Middle frontal gyrus (tissue), 1 donor: ENCODE data around the gene C11orf68.
"Not testable (repeated sequence)": the region's sequence is repeated elsewhere in the genome, so short reads cannot be mapped to it uniquely, and the experiment has no call there.

ENCODE experiments used
- DNase-seq: peaks from one replicate; pipeline ENCODE4 v3.0.0-alpha.2; 2015; ENCODE audit warnings: low spot score; ENCODE audit errors: extremely low spot score

Gene C11orf68

DNA sequence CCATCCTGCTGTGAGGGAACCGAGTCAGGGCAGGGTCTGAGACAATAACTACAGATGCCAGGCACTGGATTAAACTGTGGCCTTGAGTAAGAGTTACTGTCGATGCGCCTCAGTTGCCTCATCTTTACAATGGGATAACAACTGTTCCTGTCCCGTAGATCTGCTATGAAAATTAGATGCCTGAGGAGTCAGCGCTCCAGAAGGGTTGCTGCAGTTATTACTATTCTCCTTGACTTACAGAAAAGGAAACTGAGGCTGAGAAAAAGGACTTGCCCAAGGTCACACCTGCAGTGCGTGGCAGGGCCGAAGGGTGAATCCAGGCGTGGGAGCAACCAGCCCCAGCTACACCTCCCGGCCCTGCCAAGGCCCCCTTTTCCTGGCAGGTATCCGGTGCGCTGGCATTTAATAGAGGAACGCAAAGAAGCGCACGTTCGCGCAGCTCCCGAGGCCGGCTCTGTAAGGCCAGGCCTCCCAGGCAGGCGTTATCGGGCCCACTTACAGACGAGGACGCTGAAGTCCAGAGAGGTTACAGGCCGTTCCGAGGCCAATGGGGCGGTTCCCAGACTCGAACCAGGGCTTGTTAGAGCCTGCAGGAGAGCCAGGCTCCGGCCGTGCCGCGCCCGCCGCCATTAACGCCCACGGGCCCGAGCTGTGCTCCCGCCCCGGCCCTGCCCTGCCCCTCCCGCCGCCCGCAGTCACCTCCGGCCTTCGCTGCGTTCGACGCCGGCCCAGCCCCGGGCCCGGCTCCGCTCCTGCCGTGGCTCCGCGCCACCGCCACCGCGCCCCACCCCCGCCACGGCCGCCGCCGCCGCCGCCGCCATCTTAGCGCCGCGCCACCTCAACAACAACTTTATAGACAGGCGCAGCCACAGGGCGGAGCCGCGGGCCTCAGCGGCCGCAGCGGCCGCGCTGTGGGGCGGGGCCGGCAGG is at the start of gene C11orf68:
TSS of gene C11orf68 (minus strand) at position 852 of the 930 bp plus-strand sequence. CDS start at position 821, 31 bp downstream.
- no peak for DNase-seq

GRCh38 chr11:65967329-65967934 is 48.6 kb upstream of the C11orf68 start:
- DNase-seq: no peak

GRCh38 chr11:65965986-65966762 is 47.3 kb upstream of the C11orf68 start:
- DNase-seq: no peak

GRCh38 chr11:65964906-65965305 is 46.0 kb upstream of the C11orf68 start:
- DNase-seq: no peak

GRCh38 chr11:65962141-65962564 is 43.3 kb upstream of the C11orf68 start:
- no peak for DNase-seq

- DNase-seq: peak; percentile 98
Measured at GRCh38 chr11:65961267-65962140, 42.6 kb upstream of the C11orf68 start, which contains the start of gene SART1. Gene SART1, plus strand, starts transcription at chr11:65961734. Its CDS starts 47 bp downstream, at chr11:65961781.

DNA sequence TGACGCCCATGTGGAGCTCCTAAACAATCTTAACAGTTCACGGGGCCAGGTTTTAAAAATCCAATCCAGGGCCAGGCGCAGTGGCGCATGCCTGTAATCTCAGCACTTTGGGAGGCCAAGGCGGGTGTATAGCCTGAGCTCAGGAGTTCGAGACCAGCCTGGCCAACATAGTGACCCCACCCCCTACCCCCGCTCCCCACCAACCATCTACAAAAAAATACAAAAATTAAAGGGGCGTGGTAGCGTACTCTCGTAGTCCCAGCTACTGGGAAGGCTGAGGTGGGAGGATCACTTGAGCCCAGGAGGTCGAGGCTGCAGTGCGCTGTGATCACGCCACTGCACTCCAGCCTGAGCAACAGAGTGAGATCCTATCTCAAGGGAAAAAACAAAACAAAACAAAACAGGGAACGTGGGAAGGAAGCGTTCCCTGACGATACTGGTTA is 42.0 kb upstream of the C11orf68 start:
- DNase-seq: no peak

DNA sequence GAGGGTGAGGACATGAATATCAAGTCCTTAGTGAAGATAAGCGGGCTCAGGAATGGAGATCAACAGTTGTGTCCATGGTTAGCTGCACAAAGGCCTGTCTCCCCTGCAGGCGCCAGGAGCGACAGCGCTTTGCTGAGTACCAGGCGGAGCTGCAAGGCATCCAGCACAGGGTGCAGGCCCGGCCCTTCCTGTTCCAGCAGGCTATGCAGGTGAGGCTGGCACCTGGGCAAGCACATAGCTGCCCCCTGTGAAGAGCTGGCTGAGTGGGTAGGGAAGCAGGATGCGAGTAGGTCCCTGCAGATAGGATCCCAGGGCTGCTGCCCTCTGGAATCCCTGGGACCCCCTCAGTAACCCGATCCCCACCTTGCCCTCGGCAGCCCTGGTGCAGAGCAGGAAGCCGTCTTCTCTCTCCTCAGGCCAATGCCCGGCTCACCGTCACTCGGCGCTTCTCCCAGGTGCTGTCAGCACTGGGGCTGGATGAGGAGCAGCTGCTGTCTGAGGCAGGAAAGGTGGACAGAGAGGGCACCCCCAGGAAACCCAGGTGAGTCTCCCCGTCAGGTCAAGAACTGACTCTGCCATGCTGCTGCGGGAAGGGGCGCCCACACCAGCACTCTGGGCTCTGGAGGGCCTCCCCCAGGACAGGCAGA is 40.0 kb upstream of the C11orf68 start:
- no peak for DNase-seq

DNA sequence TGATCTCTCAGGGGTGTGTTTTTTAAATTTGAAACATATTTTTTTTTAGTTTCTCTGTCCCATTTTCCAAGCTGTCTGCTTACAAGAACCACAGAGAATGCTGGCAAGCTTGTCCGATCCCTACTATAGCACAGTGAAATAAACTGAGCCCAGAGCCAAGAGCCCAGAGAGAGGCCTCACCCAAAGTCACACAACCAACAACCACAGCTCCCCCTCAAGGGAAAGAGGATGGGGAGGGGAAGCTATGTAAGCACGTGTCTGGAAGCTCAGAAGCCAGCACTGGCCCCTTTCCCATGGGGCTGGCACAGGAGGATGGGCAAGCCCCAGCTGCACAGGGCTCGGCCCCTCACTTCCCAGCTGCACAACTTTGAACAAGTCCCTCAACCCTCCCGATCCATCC is 39.4 kb upstream of the C11orf68 start:
- no peak for DNase-seq

GRCh38 chr11:65954771-65955170 is 35.9 kb upstream of the C11orf68 start:
- DNase-seq: no peak

GRCh38 chr11:65953471-65953870 is 34.6 kb upstream of the C11orf68 start:
- DNase-seq: no peak

GRCh38 chr11:65952052-65952521 is 33.2 kb upstream of the C11orf68 start:
- no peak for DNase-seq

GRCh38 chr11:65951641-65952040 is 32.8 kb upstream of the C11orf68 start:
- not testable (repeated sequence) for DNase-seq

DNA sequence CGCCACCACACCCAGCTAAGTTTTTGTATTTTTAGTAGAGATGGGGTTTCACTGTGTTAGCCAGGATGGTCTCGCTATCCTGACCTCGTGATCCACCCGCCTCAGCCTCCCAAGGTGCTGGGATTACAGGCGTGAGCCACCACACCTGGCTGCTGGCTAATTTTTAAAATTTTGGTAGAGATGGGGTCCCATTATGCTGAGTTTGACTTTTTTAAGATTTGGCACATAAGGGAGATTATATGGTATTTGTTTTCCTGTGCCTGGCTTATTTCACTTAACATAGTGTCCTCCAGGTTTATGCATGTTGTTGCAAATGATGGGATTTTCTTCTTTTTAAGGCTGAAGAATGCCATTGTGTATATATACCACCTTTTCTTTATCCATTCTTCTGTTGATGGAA is 31.8 kb upstream of the C11orf68 start:
- not testable (repeated sequence) for DNase-seq

- no peak for DNase-seq
Measured at GRCh38 chr11:65947603-65948125, 28.8 kb upstream of the C11orf68 start.

GRCh38 chr11:65947133-65947532 is 28.3 kb upstream of the C11orf68 start:
- no peak for DNase-seq

GRCh38 chr11:65946655-65947054 is 27.8 kb upstream of the C11orf68 start:
- no peak for DNase-seq

GRCh38 chr11:65945941-65946558 is 27.2 kb upstream of the C11orf68 start:
- no peak for DNase-seq

- no peak for DNase-seq
Measured at GRCh38 chr11:65945430-65945911, 26.6 kb upstream of the C11orf68 start, which contains the start of gene TSGA10IP. Gene TSGA10IP, plus strand, starts transcription at chr11:65945480. Its CDS starts 196 bp downstream, at chr11:65945676.
